ACHN (cell line): ENCODE data around the gene KCTD20.
"Not testable (repeated sequence)": the region's sequence is repeated elsewhere in the genome, so short reads cannot be mapped to it uniquely, and the experiment has no call there.

ENCODE experiments used
- DNase-seq: peaks from one replicate; pipeline ENCODE4 v3.0.0-alpha.2; 2015
- in situ Hi-C: cut with HindIII; loops from 2 replicates; pipeline ENCODE4 v1.10.0; 2017; ENCODE audit warnings: low sequenced_read_pairs, low pct_ligation_motif_present, low pct_unique_long_range_greater_than_20kb

The KCTD20 gene

DNA sequence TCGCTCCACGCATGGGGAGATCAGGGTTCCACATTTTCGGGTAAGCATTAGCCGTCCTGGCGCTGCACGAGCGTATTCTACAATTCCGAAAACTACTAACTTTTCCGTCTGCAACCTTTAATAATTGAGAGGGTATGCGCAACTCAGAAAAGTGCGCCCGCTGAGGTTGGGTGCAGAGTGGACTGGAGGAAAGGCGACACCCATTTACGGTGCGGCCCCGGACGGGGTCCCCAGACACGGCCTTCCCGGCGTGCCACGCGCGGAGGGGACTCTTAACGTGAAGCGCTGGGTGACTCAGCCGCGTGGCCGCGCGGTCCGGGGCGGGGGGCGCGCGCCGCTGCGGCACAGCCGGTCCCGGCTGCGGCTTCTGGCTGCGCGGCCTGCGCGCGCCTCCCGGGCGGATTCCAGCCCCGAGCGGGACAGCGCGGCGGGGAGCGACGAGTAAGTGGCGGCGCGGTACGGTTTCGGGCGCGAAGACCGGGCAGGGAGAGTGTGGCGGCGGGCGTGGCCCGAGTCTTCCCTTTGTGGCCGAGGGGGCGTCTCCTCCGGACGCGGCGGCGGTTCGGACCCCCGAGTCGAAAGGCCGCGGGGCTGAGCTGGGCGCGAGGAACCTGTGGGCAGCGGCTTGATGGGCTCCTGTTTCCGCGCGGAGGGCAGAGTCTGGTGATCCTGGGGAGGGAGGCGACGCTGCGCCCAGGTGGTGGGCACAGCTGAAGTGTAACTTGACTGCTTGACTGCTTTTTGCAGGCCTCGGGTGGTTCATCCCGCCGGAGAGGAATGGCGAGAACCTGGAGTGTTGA, at the start of gene KCTD20, which contains the start of gene PXT1:
KCTD20 (plus strand) TSS at position 330 of the 800 bp plus-strand sequence. CDS start 27,098 bp downstream, outside the sequence.
PXT1 (minus strand) TSS at position 184 of the 800 bp plus-strand sequence. CDS start 16,772 bp downstream, outside the sequence.
- DNase-seq, result peak; percentile 84
- in situ Hi-C loops, result no loop called here

DNA sequence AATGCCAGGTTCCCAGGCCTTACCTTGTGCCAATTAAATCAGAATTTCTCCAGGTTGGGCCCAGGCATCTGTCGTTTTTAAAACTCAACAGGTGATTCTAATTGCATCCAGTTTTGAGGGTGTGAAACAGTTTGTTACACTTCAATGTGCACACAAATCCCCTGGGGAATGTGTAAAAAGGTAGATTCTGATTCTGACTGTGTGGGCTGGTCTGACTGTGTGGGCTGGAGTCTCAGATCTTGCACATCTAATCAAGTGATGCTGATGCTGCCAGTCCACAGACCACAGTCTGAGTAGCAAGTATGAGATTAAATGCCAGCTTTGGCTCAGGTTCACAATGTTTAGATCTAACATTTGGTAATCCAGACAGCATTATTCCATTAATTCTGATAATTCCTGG, 42.8 kb upstream of the KCTD20 start:
- DNase-seq, result no peak
- in situ Hi-C loops, result no loop called here

DNA sequence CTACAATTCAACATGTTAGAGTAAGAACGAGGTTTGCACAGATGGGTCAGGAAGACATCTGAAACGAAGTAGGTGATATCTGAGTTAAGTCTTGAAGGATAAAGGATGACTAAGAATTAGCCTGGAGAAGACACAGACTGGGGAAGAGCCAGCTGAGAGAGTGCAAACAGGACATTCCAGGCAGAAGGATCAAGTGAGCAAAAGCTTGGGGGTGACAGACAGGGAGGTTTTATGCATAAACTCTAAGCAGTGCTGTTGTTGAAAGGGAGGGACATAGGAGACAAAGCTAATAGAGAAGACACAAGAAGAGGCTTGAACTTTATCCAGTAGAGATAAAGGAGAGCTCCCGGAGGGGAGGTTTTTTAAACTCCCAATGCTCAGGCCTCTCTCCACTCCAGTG, 40.3 kb upstream of the KCTD20 start:
- in situ Hi-C loops, result no loop called here
- DNase-seq, result no peak

DNA sequence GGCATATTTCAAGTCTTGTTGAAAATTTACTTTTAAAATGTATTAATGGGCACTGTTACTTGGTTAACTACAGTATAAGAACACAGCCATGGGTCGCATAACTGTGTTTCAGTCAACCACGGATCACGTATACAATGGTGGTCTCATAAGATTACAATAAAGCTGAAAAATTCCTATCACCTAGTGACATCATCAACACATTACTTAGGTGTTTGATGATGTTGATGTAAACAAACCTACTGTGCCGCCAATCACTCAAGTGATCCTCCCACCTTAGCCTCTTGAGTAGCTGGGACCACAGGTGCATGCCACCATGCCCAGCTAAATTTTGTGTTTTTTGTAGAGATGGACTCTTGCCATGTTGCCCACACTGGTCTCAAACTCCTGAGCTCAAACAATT, 38.6 kb upstream of the KCTD20 start:
- DNase-seq, result no peak
- in situ Hi-C loops, result no loop called here

DNA sequence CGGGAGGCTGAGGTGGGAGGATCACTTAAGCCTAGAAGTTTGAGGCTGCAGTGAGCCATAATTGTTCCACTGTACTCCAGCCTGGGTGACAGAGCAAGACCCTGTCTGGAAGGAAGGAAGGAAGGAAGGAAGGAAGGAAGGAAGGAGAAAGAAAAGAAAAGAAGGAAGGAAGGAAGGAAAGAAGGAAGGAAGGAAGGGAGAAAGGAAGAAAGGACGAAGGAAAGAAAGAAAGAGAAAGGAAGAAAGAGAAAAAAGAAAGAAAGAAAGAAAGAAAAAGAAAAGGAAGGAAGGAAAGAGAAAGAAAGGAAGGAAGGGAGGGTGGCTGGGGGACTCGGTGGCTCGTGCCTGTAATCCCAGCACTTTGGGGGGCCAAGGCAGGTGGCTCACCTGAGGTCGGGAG, 33.1 kb upstream of the KCTD20 start:
- DNase-seq, in situ Hi-C loops: not testable (repeated sequence)

DNA sequence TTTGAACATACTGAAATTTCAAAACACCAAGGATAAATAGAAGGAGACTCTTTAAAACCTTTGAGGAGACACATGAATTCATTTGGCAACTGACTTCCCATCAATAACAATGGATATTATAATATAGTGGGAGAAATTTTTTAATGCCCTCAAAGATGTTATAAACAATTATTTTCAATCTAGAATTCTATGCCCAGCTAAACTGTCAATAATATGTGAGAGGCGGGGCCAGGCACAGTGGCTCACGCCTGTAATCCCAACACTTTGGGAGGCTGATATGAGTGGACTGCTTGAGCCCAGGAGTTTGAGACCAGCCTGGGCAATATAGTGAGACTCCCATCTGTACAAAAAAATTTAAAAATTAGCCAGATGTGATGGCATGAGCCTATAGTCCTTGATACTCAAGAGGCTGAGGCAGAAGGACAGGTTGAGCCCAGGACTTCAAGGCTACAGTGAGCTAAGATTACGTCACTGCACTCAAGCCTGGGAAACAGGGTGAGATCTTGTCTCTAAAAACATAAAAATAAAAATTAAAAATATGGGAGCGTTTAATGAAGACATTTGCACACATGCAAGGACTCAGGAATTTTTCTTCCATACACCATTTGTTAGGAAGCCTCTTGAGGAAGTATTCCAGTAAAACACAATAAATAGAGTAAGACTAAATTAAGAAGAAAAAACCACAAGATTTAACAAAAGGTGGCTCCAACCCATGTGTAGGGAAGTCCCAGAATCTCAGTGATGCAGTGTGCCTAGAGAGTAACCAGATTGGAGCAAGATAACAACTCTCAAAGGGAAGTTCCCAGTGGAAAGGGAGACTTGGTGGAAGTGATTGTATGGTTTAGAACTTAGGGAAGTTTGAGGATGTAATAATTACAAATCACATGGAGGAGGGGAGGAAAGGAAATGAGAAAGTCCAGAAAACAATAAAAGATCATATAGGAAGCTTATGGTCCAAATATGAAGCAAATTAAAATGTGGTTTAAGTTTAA, 29.0 kb upstream of the KCTD20 start:
- no peak for DNase-seq
- in situ Hi-C loops, result no loop called here

DNA sequence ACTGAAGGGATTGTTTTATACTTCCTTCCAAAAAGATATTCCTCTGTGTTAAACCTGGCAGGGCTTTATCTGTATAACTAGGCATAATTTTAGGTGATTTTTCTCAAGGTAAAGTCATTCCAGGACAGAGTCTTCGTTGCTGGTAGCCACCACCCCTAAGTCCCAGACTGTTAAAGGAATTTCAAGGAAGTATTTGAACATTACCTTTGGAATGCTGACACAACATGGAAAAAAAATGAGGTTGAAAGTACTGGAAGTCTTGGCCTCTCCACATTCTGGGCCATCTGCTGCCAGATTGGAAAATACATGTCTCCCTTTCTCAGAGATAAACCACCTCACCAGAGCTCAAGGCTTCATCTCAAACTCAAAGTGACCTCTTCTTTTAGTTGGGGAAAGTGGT, 28.3 kb upstream of the KCTD20 start:
- DNase-seq, result no peak
- in situ Hi-C loops, result no loop called here

DNA sequence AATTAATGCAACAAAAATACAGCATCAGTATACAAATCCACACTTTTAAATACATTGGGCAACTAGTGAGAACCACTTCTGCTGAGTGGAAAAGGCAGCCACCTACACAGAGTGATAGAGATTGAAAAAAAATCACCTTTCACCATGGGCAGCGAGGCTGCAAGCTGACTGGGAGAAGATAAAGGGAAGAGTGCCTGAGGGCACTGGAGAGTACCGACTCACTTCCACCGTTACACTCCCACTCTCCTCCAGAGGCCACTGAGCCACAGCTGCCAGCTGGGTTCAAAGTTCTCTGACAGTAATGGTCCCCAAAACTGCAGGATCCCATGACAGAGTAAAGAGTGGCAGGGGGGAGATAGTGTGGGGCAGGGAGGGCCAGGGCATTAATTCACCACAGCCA, 24.2 kb upstream of the KCTD20 start:
- in situ Hi-C loops, result no loop called here
- DNase-seq, result no peak

DNA sequence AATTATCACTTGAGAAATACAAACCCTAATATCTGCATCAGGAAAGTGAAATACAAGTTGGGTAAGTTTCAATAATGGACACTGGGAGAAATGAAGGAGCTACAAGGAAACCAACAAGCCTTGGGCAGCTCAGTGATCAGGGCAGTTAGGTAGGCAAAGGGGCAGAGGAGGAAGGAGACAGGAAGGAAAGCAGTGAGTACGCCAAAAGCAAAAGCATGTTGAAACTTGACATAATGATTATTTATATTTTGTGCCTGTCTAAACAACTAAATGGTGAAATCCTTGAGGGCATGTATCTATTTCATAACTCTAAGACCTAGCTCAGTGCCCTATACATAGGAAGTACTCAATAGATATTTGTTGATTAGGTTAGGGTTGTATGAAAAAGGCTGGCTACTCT, 23.5 kb upstream of the KCTD20 start:
- DNase-seq, result no peak

DNA sequence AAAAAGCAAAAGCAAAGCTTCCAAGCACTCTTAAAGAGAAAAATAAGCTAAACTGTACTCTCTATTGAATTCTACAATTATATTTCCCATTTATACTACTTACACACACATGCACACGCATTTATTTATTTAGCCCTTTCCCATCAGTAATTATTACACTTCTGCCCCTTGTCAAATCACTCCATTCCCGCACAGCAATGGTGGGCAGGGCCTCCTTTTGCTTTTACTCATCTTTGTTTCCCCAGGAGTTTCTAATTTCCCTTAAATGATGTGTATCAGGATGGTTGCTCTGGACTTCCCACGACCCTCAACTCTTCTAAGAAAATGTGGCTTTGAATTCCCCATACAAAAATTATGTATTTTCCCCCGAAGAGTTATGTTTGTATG, 20.1 kb upstream of the KCTD20 start:
- DNase-seq, result no peak
- in situ Hi-C loops, result no loop called here

More for the DNA sequence above, 23.5 kb upstream of the KCTD20 start:
- in situ Hi-C loops, result no loop called here

DNA sequence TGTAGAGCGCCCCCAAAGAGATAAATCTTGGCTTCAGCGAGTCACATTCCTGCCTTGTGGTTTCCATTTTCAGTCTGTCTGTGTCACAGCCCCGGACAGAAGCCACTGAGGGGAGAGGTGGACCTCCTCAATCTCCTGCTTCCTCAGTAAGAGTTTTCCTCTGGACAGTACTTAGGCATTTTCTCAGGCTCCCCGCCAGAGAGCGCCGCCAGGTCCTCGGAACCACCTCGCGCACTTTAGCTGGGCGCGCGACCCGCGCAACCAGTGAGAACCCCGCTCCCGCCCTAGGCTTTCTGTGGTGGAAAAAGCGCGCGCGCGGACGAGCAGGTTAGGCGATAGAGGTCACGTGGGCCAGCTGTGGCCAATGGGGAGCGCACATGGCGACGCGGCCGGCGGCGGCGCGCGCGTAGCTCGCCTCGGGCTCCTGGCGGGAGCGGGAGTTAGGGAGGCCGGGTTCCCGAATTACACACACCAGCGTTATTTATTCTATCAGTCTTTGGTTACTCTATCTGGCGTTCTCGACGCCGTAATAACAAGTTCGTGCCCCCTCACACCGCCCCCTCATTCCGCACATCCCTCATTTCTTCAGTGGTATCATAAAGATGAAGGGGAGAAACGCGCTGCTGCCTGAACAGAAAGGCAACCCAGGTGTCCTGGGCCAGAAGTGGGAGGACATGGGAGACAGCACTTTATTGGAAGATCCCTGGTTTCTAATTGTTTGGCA, 19.5 kb upstream of the KCTD20 start:
- peak; percentile 97 for DNase-seq
- in situ Hi-C loops, result no loop called here

DNA sequence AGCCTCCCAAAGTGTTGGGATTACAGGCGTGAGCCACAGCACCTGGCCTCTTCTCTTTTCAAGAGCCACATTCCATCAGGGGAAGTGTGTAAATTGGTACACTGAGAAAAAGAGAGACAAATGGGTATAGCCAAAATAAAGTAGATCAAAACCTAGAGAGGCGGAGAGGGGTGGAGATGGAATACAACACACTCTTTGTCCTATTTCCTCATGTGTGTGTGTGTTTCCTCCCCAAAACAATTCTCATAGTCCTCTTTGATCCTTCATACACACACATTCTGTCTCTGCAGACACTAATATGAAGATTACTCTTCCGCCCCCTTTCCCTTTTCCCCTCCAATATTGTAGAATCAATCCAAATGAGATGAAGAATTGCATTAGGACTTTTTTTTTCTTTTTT, 16.2 kb upstream of the KCTD20 start:
- no peak for DNase-seq
- in situ Hi-C loops, result no loop called here

DNA sequence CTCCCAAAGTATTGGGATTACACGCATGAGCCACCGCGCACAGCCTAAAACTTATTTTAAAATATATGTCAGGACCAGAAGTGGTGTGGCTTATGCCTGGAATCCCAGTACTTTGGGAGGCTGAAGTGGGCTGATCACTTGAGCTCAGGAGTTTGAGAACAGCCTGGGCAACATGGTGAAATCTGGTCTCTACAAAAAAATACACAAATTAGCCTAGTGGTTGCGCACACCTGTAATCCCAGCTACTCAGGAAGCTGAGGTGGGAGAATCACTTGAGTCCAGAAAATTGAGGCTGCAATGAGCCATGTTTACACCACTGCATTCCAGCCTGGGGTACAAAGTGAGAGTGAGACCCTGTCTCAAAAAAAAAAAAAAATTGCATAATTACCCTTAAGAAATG, 13.9 kb upstream of the KCTD20 start:
- no peak for DNase-seq
- in situ Hi-C loops, result no loop called here

DNA sequence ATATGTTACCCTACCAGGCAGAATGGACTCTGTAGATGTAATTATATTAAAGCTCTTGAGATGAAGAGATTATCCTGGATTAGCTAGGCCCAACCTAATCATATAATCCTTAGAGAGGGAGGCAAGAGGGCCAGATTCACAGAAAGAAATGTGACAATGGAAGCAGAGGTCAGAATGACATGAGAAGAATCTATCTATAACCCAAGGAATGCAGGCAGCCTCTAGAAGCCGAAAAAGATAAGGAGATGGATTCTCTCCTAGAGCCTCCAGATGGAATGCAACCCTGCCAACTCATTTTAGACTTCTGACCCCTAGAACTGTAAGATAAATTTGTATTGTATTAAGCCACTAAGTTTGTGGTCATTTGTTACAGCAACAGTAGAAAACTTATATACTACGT, 12.4 kb upstream of the KCTD20 start:
- in situ Hi-C loops, result no loop called here
- no peak for DNase-seq

DNA sequence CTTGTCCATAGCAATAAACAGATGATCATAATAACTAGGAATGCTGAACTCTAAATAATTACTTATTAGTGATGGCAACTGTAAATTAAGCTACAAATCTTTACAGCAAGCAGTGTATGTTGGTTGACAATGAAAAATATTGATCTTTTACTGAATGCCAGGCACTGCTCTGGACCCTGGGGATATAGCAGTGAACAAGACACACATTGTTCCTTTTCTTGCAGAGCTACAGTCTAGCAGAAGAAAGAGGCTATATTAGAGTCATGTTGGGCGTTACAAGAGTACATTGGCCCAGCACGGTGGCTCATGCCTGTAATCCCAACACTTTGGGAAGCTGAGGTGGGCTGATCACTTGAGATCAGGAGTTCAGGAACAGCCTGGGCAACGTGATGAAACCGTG, 11.6 kb upstream of the KCTD20 start:
- DNase-seq, result no peak
- in situ Hi-C loops, result no loop called here

DNA sequence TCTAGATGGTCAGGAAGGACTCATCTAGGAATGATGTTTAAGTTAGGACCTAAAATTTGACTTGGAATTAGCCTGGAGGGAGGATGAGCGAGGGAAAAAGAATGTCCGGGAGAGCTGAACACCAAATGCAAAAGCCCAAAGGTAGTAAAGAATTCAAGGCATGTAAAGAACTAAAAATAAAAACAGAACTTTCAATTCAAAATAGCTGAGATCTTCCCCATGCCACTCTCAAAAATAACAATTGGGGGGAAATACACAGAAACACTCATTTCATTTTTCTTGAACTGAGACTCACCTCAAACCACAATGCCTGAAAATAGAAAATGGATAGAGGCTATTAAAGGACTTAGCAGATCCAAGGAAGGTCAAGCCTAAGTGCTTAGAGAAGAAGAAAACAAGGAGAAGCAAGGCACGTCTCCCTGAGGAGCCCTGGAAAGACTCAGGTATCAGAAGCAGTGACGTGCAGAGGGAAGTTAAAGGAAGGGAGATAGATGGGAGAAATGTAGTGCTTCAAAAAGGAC, 10.6 kb upstream of the KCTD20 start:
- in situ Hi-C loops, result no loop called here
- no peak for DNase-seq

DNA sequence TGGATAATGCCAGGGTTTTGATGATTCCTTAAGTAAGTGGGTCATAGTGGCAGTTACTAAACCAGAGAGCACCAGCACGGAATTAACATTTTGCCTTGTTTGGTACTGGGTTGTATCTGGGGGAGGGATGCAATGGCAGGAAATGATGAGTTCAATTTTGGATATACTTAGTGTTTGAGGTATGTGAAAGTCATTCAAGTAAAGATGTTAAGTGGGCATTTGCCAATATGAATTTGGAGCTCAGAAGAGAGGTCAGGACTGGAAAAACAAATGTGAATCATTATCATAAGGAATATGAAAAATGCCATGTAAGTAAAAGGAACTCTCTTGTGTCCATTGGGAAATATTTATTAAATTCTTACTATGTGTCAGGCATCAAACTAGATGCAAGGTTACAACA, 6.3 kb upstream of the KCTD20 start:
- DNase-seq, result no peak

DNA sequence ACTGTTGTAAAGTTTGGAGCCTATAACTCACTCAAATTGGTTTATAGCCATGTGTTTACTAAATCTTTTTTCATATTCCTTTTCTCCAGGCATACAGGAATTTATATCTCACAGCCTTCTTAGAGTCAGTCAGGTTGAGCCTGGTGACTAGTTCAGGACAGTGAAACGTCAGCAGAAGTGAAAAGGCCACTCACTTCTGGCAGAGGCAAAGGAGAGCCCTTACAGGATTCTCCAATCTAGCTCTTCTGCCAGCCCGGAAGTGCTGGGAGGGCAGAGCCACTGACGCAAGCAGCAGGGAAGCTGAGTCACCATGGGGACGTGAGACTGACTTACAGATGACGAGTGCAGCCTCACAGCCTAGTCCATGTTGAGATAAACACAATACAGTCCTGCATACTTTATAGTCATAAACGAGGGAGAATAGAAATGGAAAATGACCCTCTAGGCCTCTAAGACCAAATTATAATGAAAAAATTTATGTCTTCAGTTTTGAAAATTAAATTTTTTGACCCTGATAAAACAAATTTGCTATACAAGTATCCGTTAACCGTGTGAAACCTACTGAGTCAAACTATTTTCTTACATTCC, 1.4 kb upstream of the KCTD20 start:
- in situ Hi-C loops, result no loop called here
- DNase-seq, result peak; percentile 97

More for the DNA sequence above, 6.3 kb upstream of the KCTD20 start:
- in situ Hi-C loops, result no loop called here
